Thyroid gland (tissue), 4 donors: Measurements from ENCODE around the gene ESPNL.

Experiments used
- CTCF ChIP-seq, 6 experiments: fragments of 200-600 bp in 3 of 6; fragments of 450-650 bp in 3 of 6; sonication (generic) in 3 of 6; IDR thresholded peaks; one replicate each; pipeline ENCODE4 v1.5.1; 2016 to 2019; ENCODE audit warnings: antibody characterized with exemption in 6 of 6, mild to moderate bottlenecking in 2 of 6, inconsistent platforms in 1 of 6, moderate library complexity in 1 of 6
- POLR2A ChIP-seq, 2 donors: fragments of 450-650 bp; IDR thresholded peaks; one replicate each; pipeline ENCODE4 v1.6.1; 2017; ENCODE audit warnings: antibody characterized with exemption in 2 of 2, mild to moderate bottlenecking in 2 of 2, moderate library complexity in 1 of 2

- no peak for TF ChIP-seq CTCF (IDR thresholded peaks at IDR 0.05)
- TF ChIP-seq POLR2A (IDR thresholded peaks at IDR 0.05), result no peak
Observed at GRCh38 chr2:238148981-238149380, 48.8 kb downstream of the ESPNL start.
